Activated T-cell treated with anti-CD3 and anti-CD28 coated beads, Interleukin-2, amount 50 U/mL, for 24 hours (primary cell): ENCODE results near the gene GMDS.

Experiments
- DNase-seq: peaks from one replicate; pipeline ENCODE4 v3.0.0-alpha.2; 2020
- H3K27ac Mint-ChIP-seq: 2 replicates; pipeline ENCODE4 v1.8.0; 2020; ENCODE audit warnings: mild to moderate bottlenecking, mixed read lengths
- H3K27me3 Mint-ChIP-seq: 2 replicates; pipeline ENCODE4 v1.8.0; 2020; ENCODE audit warnings: mixed read lengths
- H3K36me3 Mint-ChIP-seq: 2 replicates; pipeline ENCODE4 v1.8.0; 2020; ENCODE audit warnings: low read depth, mixed read lengths
- H3K4me1 Mint-ChIP-seq: 2 replicates; pipeline ENCODE4 v1.8.0; 2020; ENCODE audit warnings: low read depth, mixed read lengths
- H3K4me3 Mint-ChIP-seq: 2 replicates; pipeline ENCODE4 v1.8.0; 2020; ENCODE audit warnings: mild to moderate bottlenecking, moderate library complexity, mixed read lengths
- H3K9me3 Mint-ChIP-seq: 2 replicates; pipeline ENCODE4 v1.8.0; 2020; ENCODE audit warnings: mixed read lengths

The GMDS gene

DNA sequence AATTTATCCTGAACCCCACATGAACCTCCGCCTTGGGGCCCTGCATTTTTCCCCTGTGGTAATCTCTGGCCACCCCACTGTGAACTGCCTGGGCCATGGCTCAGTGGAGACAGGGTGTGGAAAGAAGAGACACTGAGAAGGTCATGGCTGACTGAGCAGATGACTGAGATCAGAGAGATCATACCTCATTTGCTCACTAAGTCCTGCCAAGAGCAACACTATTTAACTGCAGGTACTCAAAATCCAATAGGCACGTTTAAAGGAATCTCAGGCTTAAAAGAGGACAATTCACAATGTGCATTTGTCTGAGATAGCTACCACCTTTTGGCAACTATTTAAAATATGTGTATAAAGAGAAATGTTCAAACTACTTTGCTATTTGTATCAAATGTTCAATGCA, 305.0 kb downstream of the GMDS start:
- Mint-ChIP-seq H3K9me3 (peaks cover 10% of the 10 kb centered on the region), H3K27ac (no peak overlapping the region), H3K4me1 (no peaks in the 10 kb centered on the region), H3K36me3 (peaks cover 36% of the 10 kb centered on the region), H3K4me3 (no peak overlapping the region), H3K27me3 (no peaks in the 10 kb centered on the region)
- DNase-seq, result no peak

DNA sequence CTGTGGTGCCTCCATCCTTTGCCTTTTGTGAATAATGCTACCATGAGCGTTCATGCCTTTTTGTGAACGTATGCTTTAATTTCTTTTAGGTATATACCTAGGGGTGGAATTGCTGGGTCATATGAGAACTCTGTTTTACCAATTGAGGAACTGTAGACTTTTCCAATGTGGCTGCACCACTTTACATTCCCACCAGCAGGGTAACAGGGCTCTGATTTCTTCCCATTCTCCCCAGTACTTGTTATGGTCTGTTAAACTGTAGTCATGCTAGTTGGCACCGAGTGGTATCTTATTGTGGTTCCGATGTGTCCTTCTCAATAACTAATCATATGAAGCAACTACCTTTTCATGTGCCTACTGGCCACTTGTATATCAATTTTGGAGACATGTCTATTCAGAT, 312.1 kb downstream of the GMDS start:
- no peaks in the 10 kb centered on the region for H3K27me3 Mint-ChIP-seq

DNA sequence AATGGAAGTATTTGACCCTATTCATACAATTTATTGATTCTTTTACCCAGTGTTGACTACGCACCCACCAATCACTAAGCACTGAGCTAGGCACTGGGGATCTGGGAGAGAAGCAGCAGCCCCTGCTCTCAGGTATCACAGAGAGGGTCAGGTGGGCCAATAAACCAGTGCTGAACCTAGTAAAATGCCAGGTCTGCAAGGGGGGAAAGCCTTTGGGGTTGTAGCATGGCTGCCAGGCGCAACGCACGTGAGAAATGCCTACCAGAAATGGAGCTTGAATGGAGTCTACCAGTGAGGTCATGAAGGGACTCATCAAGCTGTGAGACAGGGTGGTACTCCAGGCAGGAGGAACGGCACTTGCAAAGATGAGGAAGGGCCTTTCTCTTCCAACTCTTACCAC, 313.6 kb downstream of the GMDS start:
- no peaks in the 10 kb centered on the region for H3K4me1 Mint-ChIP-seq
- DNase-seq, result no peak
- H3K4me3 Mint-ChIP-seq, result no peak overlapping the region
- no peaks in the 10 kb centered on the region for H3K27me3 Mint-ChIP-seq
- H3K27ac Mint-ChIP-seq, result no peak overlapping the region
- peaks cover 46% of the 10 kb centered on the region for H3K36me3 Mint-ChIP-seq
- peaks cover 15% of the 10 kb centered on the region for H3K9me3 Mint-ChIP-seq

More for the DNA sequence above, 312.1 kb downstream of the GMDS start:
- no peak overlapping the region for H3K4me3 Mint-ChIP-seq
- H3K36me3 Mint-ChIP-seq, result peaks cover 51% of the 10 kb centered on the region
- DNase-seq, result no peak
- peaks cover 15% of the 10 kb centered on the region for H3K9me3 Mint-ChIP-seq
- no peak overlapping the region for H3K27ac Mint-ChIP-seq
- no peaks in the 10 kb centered on the region for H3K4me1 Mint-ChIP-seq

DNA sequence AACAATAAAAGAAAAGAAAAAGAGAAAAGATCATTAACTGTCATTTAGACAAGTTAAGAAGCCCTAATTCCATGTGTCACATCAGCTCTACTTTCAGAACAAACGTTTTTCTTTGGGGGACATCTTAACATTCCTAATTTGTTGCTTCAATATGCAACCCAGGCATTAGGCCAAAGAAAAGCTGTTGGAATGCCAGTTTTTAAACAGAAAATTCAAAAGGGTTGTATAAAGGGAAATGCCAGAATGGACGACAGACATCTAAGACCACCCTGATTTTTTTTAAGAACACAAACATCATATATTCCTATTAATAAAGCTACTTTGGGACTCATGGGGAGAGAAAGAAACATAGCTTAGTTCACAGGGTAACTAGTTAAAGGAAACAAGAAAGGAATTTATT, 315.0 kb downstream of the GMDS start:
- DNase-seq, result no peak

DNA sequence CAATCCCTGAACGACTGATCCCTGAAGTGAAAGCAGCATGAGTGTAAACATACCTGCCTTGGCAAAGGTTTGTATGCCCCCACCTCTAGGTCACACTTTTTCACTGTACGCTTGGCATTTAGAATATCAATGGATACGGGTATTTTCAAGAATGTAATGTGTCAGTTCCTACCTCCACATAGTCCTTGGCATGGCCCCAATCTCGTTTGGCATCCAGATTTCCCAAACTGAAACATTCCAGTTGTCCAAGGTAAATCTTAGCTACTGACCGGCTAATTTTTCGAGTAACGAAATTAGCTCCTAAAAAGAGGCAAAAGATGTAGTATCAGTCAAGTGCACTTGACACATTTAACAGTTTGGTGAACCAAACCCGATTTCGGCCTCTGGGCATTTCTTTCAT, 315.5 kb downstream of the GMDS start:
- Mint-ChIP-seq H3K9me3 (peaks cover 7% of the 10 kb centered on the region), H3K4me3 (no peak overlapping the region), H3K27ac (no peak overlapping the region), H3K27me3 (no peaks in the 10 kb centered on the region), H3K36me3 (peaks cover 38% of the 10 kb centered on the region), H3K4me1 (no peaks in the 10 kb centered on the region)
- no peak for DNase-seq

More for the DNA sequence above, 315.0 kb downstream of the GMDS start:
- Mint-ChIP-seq H3K4me1 (no peaks in the 10 kb centered on the region), H3K9me3 (peaks cover 7% of the 10 kb centered on the region), H3K36me3 (peaks cover 38% of the 10 kb centered on the region), H3K27me3 (no peaks in the 10 kb centered on the region), H3K4me3 (no peak overlapping the region), H3K27ac (no peak overlapping the region)

DNA sequence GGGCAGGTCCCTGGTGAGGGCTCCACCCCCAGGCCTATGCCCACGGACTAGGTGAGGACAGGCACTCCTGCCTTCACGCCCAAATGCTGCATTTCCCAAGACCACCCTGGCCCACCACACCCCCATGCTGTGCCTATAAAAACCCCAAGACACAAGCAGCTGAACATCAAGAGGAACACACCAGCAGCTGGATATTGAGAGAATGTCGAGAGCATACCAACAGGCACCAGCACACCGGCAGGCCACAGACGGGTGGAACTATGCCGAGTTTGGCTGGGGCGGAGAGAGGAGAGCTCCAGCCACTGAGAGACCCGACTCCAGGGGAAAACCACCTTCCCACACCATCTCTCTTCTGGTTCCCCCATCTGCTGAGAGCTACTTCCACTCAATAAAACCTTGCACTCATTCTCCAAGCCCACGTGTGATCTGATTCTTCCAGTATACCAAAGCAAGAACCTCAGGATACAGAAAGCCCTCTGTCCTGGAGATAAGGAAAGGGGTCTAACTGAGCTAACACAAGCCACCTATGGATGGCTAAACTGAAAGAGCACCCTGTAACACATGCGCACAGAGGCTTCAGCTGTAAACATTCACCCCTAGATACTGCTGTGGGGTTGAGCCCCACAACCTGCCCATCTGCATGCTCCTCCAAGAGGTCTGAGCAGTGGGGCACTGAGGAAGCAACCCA, 319.5 kb downstream of the GMDS start:
- Mint-ChIP-seq H3K27ac (no peak overlapping the region), H3K36me3 (peaks cover 31% of the 10 kb centered on the region), H3K27me3 (no peaks in the 10 kb centered on the region), H3K4me1 (no peaks in the 10 kb centered on the region), H3K9me3 (no peaks in the 10 kb centered on the region), H3K4me3 (no peak overlapping the region)
- DNase-seq, result no peak

DNA sequence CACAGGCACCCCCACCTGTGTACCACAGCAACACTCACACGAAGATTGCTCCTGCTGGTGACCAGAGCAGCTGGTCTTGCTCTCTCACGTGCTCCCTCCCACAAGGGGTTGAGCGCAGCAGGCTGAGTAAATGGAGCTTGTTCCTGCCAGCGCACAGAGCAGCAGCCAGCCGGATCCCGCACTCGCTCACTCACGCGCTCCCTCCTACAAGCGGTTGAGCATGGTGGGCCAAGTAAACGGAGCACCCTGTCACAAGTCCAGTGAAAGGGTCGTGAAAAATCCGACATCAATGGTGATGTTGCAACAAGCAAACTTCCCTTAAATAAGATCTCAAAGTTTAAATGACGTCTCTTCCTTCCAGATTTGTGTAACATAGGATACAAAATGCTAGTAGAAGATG, 322.0 kb downstream of the GMDS start:
- H3K9me3 Mint-ChIP-seq, result no peaks in the 10 kb centered on the region
- no peaks in the 10 kb centered on the region for H3K27me3 Mint-ChIP-seq
- H3K4me3 Mint-ChIP-seq, result no peak overlapping the region
- no peak overlapping the region for H3K27ac Mint-ChIP-seq
- no peak for DNase-seq
- peaks cover 2% of the 10 kb centered on the region for H3K4me1 Mint-ChIP-seq
- H3K36me3 Mint-ChIP-seq, result peaks cover 24% of the 10 kb centered on the region

DNA sequence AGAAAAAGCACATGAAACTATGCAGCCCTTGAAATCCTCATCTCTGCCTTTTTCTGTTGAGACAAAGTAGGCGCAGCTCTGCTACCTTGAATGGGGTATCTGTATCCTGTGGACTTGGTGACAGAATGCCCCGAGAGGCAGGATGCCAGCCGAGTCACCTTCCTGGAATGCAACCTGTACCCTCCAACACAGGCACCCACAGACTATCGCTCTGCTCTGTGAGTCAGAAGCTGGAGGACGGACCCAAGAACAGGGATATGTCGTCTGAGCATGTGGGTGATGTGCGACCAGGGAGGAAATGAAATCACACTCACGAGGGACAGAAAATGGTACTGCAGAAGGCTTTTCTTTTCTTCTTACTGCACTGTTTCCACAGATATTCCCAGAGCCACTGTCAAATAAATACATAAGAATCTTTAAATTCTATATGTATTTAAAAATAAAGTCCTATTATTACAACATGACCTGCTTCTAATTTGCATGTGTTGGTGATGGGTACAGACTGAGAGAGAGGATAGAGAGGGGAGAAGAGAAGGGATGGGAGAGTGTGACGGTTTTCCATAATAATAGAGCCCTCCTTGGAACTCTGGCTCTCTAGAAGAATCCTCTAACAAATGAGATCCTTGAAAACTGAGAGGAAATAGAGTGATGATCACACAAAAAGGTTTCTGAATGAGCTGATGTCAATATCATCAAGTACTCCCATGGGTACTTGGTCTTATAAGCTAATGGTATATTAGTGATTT, 327.6 kb downstream of the GMDS start:
- Mint-ChIP-seq H3K4me3 (no peak overlapping the region), H3K36me3 (peaks cover 22% of the 10 kb centered on the region), H3K4me1 (peaks cover 22% of the 10 kb centered on the region), H3K9me3 (no peaks in the 10 kb centered on the region), H3K27ac (peak overlapping the region; percentile 47), H3K27me3 (no peaks in the 10 kb centered on the region)
- DNase-seq, result peak; percentile 60

DNA sequence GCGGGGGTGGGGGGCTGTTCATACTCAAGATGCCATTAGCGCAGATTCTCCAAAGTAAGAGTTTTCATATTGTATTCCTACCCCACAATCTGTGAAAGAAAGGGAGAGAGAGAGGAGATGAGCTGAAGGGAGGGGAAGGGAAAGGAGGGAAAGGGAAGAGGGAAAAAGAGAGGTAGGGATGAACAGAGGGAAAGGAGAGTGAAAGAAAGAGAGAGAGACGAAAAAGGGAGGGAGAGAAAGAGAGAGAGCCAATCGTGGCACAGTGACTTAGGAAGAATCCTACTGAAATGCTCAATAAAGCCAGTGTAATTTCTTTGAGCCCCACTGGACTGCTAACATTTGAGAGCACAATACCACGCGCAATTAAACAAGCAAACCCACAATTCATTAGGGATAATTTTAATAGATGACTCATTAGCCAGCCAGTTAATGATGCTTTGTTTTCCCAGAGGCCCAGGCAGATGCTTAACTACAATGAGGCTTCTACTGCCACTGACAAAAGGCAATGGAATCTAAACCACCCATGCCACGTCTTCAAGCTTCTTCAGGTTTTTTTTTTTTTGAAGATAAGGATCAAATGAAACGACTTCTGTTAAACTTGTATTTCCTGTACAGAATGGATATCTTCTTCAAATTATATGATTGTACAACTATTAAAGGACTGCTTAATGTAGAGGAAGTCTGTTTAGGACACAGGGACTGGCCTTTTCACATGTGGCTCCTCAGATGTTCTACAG, 328.9 kb downstream of the GMDS start:
- DNase-seq, result no peak
- peaks cover 22% of the 10 kb centered on the region for H3K36me3 Mint-ChIP-seq
- H3K4me1 Mint-ChIP-seq, result peaks cover 22% of the 10 kb centered on the region
- H3K9me3 Mint-ChIP-seq, result no peaks in the 10 kb centered on the region
- no peaks in the 10 kb centered on the region for H3K27me3 Mint-ChIP-seq
- H3K4me3 Mint-ChIP-seq, result no peak overlapping the region
- no peak overlapping the region for H3K27ac Mint-ChIP-seq

DNA sequence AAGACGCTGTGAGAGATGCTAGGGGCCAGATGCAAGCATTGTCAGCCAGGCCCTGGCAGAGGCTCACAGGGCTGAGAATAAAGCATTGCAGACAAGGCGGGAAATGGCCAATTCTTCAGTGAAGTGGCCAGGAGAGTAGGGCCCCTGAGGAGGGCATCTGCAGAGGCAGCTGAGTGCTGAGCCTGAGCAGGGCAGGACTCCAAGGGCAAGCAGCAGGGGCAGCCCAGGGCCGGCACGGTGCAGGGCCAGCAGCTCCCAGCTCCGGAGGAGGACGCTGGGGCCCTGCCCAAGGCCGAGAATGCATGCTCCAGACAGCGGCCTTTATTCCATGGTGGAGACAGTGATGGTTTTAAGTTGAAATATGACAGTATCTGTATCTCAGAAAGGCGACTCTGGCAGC, 330.2 kb downstream of the GMDS start:
- Mint-ChIP-seq H3K27ac (no peak overlapping the region), H3K27me3 (no peaks in the 10 kb centered on the region), H3K36me3 (peaks cover 21% of the 10 kb centered on the region), H3K4me3 (no peak overlapping the region), H3K9me3 (no peaks in the 10 kb centered on the region), H3K4me1 (peaks cover 22% of the 10 kb centered on the region)
- no peak for DNase-seq

DNA sequence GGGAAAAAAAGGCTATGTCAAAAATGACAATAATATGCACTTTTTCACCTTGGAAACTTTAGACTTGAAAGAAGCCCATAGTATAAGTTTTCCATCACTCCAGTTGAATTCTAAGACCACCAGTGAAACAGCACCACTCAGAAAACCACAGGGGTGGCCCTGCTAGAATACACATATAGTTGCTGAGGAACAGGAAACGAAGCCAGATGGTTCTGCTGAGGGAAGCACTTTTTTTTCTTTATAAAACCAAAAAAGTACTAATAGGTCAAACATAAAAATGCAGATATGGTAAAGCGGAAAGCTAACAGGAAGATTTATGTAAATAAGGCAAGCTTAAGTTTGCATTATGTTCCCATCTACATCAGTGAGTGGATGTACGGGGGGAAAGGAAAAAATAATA, 331.8 kb downstream of the GMDS start:
- Mint-ChIP-seq H3K27me3 (no peaks in the 10 kb centered on the region), H3K27ac (no peak overlapping the region), H3K9me3 (no peaks in the 10 kb centered on the region), H3K4me3 (no peak overlapping the region), H3K36me3 (peaks cover 32% of the 10 kb centered on the region), H3K4me1 (peaks cover 20% of the 10 kb centered on the region)
- DNase-seq, result no peak

DNA sequence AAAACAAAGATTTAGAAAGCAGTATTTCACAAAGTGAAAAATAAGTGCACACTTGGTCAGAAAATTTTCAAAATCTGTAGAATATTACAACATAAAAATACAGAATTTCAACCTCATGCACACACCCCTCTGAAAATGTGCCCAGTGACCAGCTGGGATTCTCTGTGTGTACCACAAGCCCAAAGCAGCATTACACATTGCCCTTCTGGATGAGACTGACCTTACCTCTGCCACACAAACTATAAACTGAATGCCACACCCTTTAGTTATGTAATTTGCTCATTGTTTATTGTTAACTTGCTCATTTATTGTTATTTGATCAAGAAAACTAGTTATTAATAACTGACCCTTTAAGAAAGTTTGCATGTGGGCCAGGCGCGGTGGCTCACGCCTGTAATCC, 332.7 kb downstream of the GMDS start:
- Mint-ChIP-seq H3K27me3 (no peaks in the 10 kb centered on the region), H3K9me3 (no peaks in the 10 kb centered on the region), H3K36me3 (peaks cover 30% of the 10 kb centered on the region), H3K4me1 (peaks cover 14% of the 10 kb centered on the region), H3K4me3 (no peak overlapping the region), H3K27ac (no peak overlapping the region)
- DNase-seq, result no peak

DNA sequence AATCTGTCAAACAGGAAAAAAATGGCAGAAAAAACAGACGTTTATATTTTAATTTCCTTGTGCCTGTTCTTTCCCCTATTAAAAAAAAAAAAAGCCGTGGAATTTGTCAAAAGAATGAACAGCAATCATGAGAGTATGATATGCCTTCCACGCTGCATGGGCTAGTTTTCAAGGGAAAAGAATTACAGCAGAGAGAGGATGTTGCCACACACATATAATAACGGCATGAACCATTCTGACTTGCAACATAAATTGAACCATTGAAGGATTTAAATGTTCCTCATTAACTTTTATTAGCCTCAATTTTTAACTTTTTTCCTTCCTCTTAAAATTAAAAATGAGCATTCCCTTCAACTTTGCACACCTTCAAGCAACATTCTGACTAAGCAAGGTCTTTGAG, 333.9 kb downstream of the GMDS start:
- H3K4me3 Mint-ChIP-seq, result no peak overlapping the region
- no peak overlapping the region for H3K27ac Mint-ChIP-seq
- H3K4me1 Mint-ChIP-seq, result peaks cover 1% of the 10 kb centered on the region
- peaks cover 22% of the 10 kb centered on the region for H3K36me3 Mint-ChIP-seq
- no peaks in the 10 kb centered on the region for H3K9me3 Mint-ChIP-seq
- H3K27me3 Mint-ChIP-seq, result no peaks in the 10 kb centered on the region
- DNase-seq, result no peak

DNA sequence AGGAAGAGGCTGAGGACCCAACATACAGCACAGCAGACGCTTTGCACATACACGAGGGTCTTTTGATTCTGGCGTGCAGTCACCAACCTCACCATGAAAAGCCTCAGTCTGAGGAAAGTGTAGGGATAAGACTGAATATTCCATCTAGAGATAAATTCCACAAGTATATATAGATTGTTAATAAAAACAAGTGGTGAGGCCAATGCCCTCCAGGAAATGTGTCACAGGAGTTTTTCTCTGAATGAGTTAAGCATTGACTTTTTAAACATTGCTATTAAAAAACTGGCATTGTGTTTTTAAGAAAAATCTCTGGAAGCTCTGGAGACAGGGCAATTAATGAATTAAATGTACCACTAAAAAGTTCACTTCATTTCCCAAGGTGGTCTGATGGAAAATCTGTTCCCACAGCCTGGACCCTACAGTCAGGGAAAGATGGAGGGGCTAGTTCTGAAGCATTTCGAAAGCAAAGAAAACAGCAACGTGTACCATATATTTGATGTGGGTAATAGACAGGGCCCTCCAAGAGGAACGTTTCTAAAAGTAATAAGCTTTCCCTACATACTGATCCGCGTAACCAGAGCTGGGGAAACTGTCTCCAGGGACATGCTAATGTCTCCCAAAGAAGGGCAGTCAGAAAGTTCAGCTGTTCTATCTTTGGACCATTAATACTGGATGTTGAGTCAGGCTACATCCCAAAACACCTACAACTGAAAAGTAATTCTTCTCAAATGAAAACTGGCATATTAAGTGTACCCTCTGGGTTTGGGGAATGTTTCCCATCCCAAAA, 334.6 kb downstream of the GMDS start:
- no peak overlapping the region for H3K27ac Mint-ChIP-seq

More for the DNA sequence above, 334.6 kb downstream of the GMDS start:
- DNase-seq, result no peak
- Mint-ChIP-seq H3K27me3 (no peaks in the 10 kb centered on the region), H3K4me1 (no peaks in the 10 kb centered on the region), H3K36me3 (peaks cover 20% of the 10 kb centered on the region), H3K4me3 (no peak overlapping the region), H3K9me3 (no peaks in the 10 kb centered on the region)
